Lower lobe of right lung (tissue), 2 donors: ENCODE measurements around the gene BRI3BP. TPM values are rescaled to one million over a fixed set of nuclear protein-coding genes. Genes with fewer than 3 reads are reported as not detected.
A peak's percentile ranks its signal among the peaks of the same experiment; 100 is the strongest.

Experiments
- ATAC-seq, 2 donors: fragments of 200-7000 bp; cut with Tn5 transposase; one replicate each; pipeline ENCODE4 v1.9.1; 2020 to 2022; ENCODE audit warnings: mild to moderate bottlenecking in 2 of 2, moderate library complexity in 2 of 2
- DNase-seq: peaks from one replicate; pipeline ENCODE4 v3.0.0-alpha.2; 2020
- H3K27ac ChIP-seq: fragments of 200-600 bp; one replicate; pipeline ENCODE4 v1.8.0; 2022
- H3K27me3 ChIP-seq: fragments of 200-600 bp; one replicate; pipeline ENCODE4 v1.8.0; 2022; ENCODE audit warnings: low read depth
- H3K36me3 ChIP-seq: fragments of 200-600 bp; one replicate; pipeline ENCODE4 v1.8.0; 2022; ENCODE audit warnings: mild to moderate bottlenecking
- H3K4me1 ChIP-seq: fragments of 200-600 bp; one replicate; pipeline ENCODE4 v1.8.0; 2022
- H3K4me3 ChIP-seq: fragments of 200-600 bp; one replicate; pipeline ENCODE4 v1.8.0; 2022; ENCODE audit warnings: mild to moderate bottlenecking
- H3K9me3 ChIP-seq: fragments of 200-600 bp; one replicate; pipeline ENCODE4 v1.8.0; 2022
- intact Hi-C: fragments of 100-400 bp; cut with DNase I; formaldehyde crosslinking; loops from one replicate; pipeline ENCODE4 v1.11.0; 2022
- long read RNA-seq: library from polyadenylated mRNA; unstranded; transcript quantifications from one replicate; pipeline ENCODE4 v2.0.0, GENCODE V29; 2021
- total RNA-seq: library from RNA; stranded (reverse); fragmentation: NEBNext Ultra II Directional; extraction: Animal tissue kit (Norgen Biotek cat#: 25700); gene quantifications from one replicate; pipeline ENCODE4 v1.2.1, GENCODE V29; 2021
- TF ChIP-seq, protein P1 (sequence below): fragments of 200-600 bp; IDR thresholded peaks from one replicate; pipeline ENCODE4 v1.8.0; 2022; ENCODE audit warnings: antibody characterized with exemption, mild to moderate bottlenecking
- donor health status: DM: no; HTN: yes; CAD: no; lungs with severe emphysema.

BRI3BP gene, protein sequence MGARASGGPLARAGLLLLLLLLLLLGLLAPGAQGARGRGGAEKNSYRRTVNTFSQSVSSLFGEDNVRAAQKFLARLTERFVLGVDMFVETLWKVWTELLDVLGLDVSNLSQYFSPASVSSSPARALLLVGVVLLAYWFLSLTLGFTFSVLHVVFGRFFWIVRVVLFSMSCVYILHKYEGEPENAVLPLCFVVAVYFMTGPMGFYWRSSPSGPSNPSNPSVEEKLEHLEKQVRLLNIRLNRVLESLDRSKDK
- total RNA-seq, result 7.3 TPM
- long read RNA-seq, full-length matches to known transcripts, result 17 of 22 reads
- long read RNA-seq, partial matches to known transcripts, result 4 of 22 reads
- long read RNA-seq, other reads (novel, unspliced or antisense), result 1 of 22 reads

DNA sequence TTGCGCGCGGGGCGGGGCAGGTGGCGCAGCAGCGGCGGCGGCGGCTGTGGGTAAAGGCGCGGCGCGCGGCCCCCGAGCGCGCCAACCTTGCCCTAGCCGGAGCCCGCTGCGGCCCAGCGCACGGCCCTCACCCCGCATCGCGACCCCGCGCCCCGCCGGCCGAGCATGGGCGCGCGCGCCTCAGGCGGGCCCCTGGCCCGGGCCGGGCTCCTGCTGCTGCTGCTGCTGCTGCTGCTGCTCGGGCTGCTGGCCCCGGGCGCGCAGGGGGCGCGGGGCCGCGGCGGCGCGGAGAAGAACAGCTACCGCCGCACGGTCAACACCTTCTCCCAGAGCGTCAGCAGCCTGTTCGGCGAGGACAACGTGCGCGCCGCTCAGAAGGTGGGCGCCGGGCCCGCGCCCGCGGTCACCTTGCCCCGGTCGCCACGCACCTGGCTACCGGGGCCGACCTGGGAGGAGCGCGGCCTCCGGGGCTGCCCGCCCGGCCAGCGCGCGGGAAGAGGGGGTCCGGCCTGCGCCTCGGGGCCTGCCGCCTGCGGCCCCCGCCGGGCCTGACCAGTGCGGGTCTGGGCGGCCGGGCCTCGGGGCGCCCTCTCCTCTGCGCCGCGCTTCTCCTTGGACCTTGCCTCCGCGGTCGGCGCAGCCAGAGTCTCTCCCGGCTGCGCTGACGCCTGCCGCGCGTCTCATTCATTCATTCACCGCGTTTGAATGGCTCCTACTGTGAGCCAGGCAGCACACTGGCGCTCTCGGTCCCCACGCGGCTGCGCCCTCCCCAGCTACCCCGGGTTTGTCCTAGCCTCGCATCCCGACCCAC is at the start of gene BRI3BP:
Gene BRI3BP (plus strand): TSS at position 20 of the 811 bp plus-strand sequence. CDS start 146 bp downstream, at position 166.
- intact Hi-C loops, result no loop called here
- no peak within 1 kb of the TSS for H3K27ac ChIP-seq

DNA sequence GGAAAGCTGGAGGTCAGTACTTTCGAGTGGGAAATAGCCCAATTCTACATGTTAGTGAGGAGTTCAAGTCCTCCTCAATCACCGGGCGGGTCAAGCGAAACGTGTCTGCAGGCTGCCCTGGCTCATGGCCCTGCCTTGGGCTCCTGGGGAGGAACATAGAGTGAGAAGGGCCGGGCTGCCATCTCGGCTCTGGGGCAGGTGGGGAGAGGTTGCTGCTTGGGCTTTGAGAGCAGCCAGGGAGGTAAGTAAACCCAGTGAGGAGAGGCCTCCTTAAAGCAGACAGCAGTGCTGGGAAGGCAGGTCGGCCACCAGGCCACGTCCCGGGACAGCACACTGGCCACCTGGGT is 47.0 kb upstream of the BRI3BP start:
- H3K4me1 ChIP-seq, result no peaks in the 10 kb centered on the region
- H3K27ac ChIP-seq, result no peak overlapping the region
- H3K36me3 ChIP-seq, result peaks cover 52% of the 10 kb centered on the region
- no peak overlapping the region for H3K4me3 ChIP-seq
- intact Hi-C loops, result no loop called here
- H3K27me3 ChIP-seq, result no peaks in the 10 kb centered on the region
- DNase-seq (no peak), ATAC-seq (no peak)
- TF ChIP-seq, protein P1, sequence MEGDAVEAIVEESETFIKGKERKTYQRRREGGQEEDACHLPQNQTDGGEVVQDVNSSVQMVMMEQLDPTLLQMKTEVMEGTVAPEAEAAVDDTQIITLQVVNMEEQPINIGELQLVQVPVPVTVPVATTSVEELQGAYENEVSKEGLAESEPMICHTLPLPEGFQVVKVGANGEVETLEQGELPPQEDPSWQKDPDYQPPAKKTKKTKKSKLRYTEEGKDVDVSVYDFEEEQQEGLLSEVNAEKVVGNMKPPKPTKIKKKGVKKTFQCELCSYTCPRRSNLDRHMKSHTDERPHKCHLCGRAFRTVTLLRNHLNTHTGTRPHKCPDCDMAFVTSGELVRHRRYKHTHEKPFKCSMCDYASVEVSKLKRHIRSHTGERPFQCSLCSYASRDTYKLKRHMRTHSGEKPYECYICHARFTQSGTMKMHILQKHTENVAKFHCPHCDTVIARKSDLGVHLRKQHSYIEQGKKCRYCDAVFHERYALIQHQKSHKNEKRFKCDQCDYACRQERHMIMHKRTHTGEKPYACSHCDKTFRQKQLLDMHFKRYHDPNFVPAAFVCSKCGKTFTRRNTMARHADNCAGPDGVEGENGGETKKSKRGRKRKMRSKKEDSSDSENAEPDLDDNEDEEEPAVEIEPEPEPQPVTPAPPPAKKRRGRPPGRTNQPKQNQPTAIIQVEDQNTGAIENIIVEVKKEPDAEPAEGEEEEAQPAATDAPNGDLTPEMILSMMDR, result no peak
- H3K9me3 ChIP-seq, result no peaks in the 10 kb centered on the region

More for the DNA sequence above, at the start of gene BRI3BP:
- no peaks in the 10 kb centered on the region for H3K9me3 ChIP-seq
- H3K4me3 ChIP-seq, result peak within 1 kb of the TSS; percentile 65
- no peaks in the 10 kb centered on the region for H3K27me3 ChIP-seq
- TF ChIP-seq, protein P1, result no peak
- H3K4me1 ChIP-seq, result peaks cover 19% of the 10 kb centered on the region
- ATAC-seq, result peak; percentile 43 to 44
- H3K36me3 ChIP-seq, result no peaks in the 10 kb centered on the region
- DNase-seq, result peak; percentile 80

DNA sequence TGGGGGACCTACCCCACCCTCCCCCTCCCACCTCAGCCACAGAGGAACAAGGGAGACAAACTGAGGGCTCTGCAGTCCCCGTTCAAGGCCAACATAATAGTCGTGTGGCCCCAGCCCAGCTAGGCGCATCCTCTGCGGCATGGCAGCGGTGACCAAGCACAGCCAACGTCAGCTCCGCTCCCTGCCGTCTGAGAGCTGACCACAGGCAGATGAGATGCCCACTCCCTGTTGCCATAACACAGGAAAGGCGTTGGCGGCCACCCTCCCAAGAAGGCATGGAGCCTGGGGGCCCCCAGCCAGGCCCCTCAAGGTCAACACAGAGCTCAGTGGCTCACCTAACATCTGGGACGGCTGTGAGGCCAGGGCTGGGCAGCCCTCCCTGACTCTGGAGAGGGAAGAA is 46.4 kb upstream of the BRI3BP start:
- H3K27ac ChIP-seq, result no peak overlapping the region
- H3K36me3 ChIP-seq, result peaks cover 58% of the 10 kb centered on the region
- intact Hi-C loops, result no loop called here
- H3K27me3 ChIP-seq, result no peaks in the 10 kb centered on the region
- no peak overlapping the region for H3K4me3 ChIP-seq
- TF ChIP-seq, protein P1, result no peak
- DNase-seq, result no peak
- ATAC-seq, result no peak
- no peaks in the 10 kb centered on the region for H3K9me3 ChIP-seq
- H3K4me1 ChIP-seq, result no peaks in the 10 kb centered on the region

DNA sequence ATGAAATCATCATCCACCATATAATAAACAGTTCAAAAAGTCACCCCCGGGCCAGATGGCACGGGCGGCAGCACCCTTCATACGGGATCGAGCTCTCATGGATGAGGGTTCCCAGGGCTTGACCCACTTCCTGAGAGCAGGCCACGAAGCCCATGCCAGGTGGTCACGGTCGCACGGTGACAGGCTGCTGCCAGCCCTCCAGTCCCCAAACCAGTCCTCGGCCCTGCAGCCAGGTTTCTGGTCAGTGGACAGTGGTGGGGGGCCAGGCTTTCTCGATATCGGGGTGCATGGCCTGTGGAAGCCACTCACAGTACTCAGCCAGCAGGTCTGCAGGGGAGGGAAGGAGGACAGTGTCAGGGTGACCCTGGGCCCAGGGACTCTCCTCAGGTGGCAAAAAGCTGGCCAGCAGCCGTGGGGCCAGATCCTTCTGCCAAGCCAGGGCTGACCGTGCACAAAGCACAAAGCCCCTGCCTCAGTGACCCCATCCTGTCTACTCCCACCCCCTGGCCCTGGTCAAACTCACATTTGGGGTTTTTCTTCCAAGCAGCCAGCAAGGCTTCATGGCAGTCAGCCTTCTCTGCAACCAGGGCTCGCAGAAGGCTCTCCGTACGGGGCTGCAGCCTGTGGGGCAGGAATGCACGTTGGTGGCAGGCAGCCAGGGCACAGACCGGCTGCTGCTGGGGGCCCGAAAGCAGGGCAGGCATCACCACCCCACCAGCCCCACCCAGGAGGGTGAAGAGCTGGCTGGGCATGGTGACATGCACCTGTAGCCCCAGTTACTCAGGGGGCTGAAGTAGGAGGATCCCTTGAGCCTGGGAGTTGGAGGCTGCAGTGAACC is 45.7 kb upstream of the BRI3BP start:
- ATAC-seq, result no peak
- no peaks in the 10 kb centered on the region for H3K9me3 ChIP-seq
- no peaks in the 10 kb centered on the region for H3K4me1 ChIP-seq
- DNase-seq, result no peak
- intact Hi-C loops, result no loop called here
- H3K4me3 ChIP-seq, result no peak overlapping the region
- TF ChIP-seq, protein P1, result no peak
- no peak overlapping the region for H3K27ac ChIP-seq
- no peaks in the 10 kb centered on the region for H3K27me3 ChIP-seq
- H3K36me3 ChIP-seq, result peaks cover 65% of the 10 kb centered on the region

DNA sequence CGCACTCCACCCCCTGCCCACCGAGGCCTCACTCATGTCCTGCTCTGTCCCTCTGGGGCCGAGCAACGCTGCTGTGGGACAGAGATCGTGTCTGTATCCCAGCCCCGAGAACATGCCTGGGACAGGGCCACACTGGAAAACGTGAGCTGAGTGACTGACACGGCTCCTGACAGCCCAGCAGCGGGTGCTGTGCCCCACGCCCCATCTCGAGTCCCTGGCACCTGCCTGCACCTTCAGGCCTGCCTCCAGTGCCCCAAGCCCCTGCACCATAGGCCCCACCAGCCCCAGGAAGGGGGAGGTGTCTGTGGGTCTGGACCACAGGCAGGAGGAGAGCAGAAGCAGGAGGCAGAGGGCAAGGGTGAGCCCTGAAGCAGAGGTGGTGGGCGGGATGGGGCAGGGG is 44.4 kb upstream of the BRI3BP start:
- Histone ChIP-seq H3K4me3 (no peak overlapping the region), H3K27me3 (no peaks in the 10 kb centered on the region), H3K4me1 (no peaks in the 10 kb centered on the region), H3K9me3 (no peaks in the 10 kb centered on the region), H3K27ac (no peak overlapping the region), H3K36me3 (peaks cover 78% of the 10 kb centered on the region)
- TF ChIP-seq, protein P1, result no peak
- ATAC-seq (no peak), DNase-seq (no peak)
- intact Hi-C loops, result no loop called here
